ENCODE data around the gene ZBP1.

The ZBP1 gene

DNA sequence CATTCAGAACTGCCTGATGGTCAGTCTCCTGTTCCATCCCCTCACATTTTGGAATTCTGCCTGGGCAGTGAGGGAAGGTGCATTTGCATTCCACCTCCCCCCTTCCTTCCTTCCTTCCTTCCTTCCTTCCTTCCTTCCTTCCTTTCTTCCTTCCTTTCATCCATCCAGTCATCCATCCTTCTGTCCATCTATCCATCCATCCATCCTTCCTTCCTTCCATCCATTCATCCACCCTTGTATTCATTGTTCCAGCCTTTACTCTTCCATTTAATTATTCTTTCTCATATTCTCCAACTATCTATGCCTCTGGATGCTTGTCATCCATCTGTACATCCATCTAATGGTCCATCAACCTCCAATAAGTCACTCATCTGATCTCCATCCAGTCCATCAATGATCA is 45.3 kb downstream of the ZBP1 start:
- DNase-seq (ENCODE audit: low read depth, low spot score): no peak

DNA sequence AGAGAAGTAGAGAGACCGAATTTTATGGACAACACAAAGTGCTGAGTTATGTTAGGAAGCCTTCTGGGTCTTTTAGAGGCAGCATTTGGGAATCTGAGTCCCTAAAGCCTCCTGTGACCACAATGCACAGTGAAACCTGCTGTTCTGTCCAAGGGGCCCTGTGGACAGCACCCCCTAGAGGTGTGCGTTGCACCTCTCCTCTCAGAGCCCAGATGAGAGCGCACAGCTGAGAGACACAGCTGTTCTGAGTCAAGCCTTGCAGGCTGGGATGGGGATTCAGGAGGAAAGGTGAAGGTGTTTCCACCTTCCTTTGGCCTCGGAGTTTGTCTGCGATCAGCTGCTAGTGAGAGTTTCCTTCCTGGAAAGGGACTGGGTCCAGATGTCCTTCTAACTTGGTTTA is 46.3 kb downstream of the ZBP1 start:
- no peak for DNase-seq (ENCODE audit: low read depth, low spot score)

DNA sequence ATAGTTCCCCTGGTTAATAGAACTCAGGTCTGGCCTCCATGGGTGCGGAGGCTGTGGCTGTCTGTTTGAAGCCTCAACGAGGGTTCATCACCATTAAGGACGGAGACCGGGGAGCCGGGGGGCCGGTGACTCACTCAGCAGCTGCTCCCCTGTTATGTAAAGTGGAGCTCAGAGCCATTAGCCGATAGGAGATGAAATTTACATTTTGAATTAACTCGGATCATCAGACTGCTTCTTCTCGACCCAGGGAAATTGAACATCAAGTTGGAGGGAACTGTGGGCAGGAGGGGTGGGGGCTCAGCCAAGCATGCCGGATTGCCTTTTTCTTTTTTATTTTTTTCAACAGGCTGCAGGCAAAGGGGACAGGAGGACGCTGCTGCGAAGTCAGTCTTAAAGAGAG is 47.0 kb downstream of the ZBP1 start:
- DNase-seq (ENCODE audit: low read depth, low spot score): no peak

DNA sequence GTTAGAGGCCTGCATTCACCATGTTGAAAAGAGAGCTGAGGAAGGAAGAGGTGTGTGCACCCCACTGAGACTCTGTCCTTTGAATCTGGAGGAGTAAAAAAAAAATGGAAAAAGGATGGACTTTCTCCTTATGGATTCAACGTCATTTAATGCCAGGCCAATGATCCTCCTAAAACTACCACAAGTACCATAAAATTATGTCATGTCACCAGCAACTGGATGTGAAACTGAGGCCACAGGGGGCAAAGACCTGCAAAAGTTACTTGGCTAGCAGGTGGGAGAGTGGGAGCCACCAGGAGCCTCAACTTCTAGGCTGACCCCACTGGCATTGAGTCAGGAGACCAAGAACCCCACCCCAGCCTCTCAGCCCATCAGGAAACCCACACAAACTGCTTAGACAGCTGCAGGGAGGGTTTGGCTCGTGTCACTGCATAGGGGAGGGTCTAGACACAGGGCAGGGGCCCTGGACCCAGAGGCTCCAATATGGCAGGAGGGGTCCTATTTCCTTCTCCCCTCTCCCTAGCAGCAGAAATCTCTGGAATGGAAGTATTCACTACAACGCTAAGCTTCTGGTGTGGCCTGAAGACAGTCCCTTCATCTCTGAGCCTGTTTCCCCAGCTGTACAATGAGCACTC is 48.3 kb downstream of the ZBP1 start:
- DNase-seq (ENCODE audit: low read depth, low spot score): no peak

DNA sequence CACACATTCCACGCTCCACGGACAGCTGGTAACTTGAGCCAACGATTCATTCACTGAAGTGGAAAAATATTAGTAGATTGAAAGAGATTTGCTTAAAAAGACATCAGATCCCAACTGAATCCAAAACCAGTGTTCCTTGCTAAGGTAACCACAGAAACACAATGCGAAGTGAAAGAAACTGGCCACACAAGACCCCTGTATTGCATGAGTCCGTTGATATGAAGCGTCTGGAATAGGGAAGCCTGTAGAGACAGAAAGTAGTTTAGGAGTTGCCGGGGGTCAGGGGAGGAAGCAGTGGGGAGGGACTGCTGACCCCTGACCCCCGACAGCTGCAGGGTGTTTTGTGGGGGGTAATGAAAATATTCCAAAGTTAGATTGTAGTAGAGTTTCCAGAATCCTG is 49.3 kb downstream of the ZBP1 start:
- DNase-seq (ENCODE audit: low read depth, low spot score): no peak

DNA sequence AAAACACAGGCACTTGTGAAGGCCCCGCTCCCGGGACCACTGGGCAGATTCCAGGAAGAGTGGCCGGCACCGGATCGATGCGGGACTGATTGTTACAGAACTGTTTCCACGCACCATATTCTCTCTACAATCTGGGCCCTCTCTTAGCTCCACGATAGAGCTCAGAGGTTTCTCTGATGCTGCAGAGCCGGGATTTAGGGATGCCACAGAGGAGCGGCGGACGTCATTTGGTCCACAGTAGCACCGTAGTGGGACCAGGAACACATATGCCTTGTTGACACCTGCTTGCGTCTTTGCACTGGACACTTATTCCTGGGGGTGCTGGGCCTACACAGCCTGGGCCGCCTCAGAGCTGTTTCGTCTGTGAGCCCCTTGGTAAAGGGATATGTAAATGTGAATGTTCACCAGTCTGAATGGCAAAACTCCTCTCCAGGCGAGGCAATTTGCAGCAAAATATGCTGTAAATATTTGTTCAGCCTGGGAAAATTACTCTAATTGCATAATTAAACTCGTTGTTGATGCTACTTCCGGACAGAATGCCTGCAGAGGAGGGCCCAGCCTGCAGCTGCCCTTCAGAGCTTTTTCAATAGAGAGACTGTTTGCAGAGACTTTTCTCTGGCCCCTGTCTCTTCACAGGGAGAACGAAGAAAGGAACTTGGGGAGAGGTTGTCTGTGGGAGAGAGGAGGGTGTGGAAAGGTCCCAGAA is 49.9 kb downstream of the ZBP1 start:
- no peak for DNase-seq (ENCODE audit: low read depth, low spot score)

DNA sequence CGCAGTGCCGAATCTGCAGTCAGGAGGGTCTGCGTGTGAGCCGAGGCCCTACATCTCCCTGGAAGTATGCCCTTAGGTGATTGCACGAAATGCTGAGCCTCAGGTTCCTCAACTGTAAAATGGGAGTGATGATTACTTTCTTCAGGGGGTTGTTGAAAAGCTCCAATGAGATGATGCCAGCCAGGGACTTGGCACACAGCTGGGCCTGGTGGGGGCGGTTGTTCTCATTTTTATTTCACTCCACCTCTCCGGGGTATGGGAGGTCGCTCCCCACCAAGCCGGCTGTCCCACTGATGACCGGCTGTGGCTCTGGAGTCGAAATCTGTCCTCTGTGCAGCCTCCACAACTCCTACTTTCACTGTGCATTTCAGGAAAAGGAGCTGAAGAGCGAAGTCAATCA is 51.3 kb downstream of the ZBP1 start:
- no peak for DNase-seq (ENCODE audit: low read depth, low spot score)

DNA sequence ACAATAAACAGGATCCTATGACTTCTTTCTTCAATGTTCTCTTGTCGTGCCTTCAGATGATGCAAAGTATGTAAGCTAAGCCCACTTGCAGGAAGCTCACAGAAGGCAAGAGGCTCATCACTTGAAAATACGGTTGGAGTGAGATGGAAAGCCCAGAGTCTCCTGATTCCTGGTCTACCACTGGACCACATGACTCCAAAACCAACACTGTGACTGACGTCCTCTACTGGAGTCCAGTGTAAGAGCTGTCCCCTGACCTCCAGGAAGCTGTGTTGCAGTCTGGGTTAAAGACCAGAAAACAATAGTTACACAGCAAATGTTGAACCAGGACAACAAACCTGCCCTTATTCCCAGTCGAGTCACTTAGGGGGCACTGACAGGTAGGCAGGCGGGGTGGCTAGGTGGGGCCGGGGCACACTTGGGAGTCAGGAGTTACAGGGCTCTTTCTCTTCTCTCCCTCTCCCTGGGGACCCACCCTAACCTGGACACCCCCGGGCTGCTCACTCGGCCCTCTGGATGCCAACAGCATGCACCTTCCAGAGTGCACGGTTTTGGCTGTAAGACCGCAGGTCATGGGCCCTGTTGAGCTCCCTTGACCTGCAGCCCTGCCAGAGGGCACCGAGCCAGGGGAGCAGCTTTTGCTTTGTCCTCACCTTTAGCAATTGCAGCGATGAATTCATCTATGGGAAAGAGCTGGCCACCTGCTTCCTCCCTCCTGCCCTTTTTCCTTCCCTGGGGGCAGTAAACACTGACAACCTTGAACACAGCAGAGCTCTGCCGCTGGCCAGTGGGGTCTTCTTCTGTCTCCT is 51.9 kb downstream of the ZBP1 start:
- DNase-seq (ENCODE audit: low read depth, low spot score): no peak

DNA sequence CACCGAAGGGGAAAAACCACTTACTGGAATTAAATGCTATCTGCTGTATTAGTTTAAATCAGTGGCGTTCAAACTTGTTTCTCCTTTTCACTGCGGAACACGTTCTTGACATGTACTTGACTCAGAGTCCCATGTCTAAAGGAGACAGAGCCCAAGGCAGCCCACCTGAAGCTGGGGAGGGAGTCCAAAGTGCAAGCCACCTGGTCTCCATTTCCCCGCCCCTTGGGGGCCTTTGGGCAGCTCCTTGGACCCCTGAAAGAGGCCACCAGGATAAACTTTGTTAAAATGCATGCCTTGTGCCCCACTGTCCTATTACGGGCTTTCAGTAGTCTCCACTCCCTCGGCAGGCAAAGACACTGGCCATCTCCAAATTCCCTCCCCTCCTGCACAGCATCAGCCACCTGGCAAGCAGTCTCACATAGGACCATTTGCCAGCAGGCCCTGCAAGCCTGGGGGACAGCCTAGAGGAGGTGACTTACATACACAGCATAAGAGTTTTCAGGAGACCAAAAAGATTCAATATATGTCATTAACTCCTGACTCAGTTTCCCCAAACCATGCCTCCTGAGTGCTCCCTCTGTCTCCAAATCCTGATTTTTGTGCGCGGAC is 52.7 kb downstream of the ZBP1 start:
- no peak for DNase-seq (ENCODE audit: low read depth, low spot score)

DNA sequence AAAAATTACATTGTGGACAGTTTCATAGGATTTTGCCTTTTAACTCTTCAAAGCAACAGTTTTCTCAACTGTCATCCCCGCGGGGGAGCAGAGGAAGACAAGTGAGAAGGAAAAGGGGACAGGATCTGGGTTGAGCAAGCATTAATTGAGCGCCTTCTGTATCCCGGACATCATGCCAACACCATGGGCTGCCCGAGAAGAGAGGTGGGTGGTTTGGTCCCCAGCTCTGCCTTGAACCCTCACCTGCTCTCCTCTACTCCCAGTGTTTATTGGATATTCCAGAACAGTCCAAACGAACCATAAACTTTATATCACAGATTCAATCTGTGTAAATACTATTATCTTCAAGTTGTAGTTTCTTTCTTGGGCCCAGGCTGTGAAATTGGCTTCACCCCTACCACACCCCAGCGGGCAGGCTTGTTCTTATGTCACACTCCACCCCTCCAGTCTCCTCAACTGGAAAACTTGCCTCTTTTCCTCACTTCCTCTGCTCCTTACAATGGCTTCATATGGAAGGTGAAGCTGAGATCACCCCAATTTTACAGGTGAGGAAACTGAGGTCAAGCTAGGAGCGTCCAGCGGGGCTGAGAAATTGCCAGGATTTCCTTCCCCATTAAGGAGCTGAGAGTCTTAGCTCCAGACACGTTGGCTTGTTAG is 53.3 kb downstream of the ZBP1 start:
- no peak for DNase-seq (ENCODE audit: low read depth, low spot score)

DNA sequence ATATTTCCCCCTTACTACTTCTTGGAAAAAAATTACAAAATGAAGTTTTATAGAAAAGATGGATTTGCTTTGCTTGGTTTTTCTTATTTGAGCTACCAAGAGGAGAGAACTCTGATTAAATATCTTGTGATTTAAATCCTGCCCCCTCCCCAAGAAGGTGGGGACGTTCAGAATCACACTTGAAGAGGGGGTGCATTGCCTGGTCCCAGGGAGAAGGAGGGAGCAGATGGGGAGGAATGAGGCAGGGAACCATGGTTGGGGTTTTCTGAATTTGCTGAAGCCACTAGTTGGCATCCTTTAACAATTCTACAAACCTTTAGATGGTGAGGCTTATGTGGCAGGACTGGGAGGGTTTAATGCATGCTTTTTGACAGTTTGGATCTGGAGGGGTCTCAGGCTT is 53.8 kb downstream of the ZBP1 start:
- DNase-seq (ENCODE audit: low read depth, low spot score): no peak

DNA sequence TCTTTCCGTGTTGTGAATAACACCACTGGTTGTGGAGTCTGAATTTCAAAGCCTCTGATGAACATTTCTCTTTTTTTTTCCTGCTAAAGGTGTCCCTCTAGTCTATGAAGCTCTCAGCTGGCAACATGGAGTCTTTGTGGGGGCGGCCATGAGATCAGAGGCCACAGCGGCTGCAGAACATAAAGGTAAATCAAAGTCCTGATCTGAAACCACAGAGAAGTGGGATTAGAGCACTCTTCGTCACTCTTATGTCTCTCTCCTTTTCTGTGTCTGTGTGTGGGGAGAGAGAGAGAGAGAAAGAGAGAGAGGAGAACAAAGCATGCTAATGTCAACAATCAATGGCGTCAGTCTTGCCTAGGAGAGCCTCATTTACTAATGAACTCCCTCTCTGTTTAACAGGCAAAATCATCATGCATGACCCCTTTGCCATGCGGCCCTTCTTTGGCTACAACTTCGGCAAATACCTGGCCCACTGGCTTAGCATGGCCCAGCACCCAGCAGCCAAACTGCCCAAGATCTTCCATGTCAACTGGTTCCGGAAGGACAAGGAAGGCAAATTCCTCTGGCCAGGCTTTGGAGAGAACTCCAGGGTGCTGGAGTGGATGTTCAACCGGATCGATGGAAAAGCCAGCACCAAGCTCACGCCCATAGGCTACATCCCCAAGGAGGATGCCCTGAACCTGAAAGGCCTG is 55.1 kb downstream of the ZBP1 start:
- DNase-seq (ENCODE audit: low read depth, low spot score): no peak

DNA sequence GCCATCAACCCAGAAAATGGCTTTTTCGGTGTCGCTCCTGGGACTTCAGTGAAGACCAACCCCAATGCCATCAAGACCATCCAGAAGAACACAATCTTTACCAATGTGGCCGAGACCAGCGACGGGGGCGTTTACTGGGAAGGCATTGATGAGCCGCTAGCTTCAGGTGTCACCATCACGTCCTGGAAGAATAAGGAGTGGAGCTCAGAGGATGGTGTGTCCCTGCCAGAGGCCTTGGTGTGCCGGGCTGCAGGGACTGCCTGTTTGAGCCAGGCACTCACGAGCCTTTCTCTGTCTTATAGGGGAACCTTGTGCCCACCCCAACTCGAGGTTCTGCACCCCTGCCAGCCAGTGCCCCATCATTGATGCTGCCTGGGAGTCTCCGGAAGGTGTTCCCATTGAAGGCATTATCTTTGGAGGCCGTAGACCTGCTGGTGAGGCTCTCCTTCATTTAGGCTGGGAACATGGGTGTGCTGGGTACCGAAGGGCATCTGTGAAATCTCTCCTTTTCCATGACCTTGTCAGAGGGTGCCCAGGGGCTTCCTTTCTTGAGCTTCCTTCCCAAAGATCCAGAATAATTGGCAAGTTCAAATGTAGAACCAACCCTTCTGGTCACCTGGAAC is 55.9 kb downstream of the ZBP1 start:
- DNase-seq (ENCODE audit: low read depth, low spot score): no peak

DNA sequence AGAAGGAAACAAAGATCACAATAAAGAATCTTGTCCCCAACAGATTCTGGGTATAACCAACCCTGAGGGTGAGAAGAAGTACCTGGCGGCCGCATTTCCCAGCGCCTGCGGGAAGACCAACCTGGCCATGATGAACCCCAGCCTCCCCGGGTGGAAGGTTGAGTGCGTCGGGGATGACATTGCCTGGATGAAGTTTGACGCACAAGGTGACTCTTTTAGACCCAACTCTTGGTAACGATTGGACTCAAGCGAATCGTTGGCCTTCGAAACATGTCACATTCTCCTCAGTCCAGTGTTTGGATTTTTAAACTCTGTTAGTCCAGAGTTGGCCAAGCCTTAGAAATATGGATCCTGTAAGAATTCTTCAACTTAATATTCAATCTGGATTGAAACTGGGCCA is 56.7 kb downstream of the ZBP1 start:
- DNase-seq (ENCODE audit: low read depth, low spot score): no peak

DNA sequence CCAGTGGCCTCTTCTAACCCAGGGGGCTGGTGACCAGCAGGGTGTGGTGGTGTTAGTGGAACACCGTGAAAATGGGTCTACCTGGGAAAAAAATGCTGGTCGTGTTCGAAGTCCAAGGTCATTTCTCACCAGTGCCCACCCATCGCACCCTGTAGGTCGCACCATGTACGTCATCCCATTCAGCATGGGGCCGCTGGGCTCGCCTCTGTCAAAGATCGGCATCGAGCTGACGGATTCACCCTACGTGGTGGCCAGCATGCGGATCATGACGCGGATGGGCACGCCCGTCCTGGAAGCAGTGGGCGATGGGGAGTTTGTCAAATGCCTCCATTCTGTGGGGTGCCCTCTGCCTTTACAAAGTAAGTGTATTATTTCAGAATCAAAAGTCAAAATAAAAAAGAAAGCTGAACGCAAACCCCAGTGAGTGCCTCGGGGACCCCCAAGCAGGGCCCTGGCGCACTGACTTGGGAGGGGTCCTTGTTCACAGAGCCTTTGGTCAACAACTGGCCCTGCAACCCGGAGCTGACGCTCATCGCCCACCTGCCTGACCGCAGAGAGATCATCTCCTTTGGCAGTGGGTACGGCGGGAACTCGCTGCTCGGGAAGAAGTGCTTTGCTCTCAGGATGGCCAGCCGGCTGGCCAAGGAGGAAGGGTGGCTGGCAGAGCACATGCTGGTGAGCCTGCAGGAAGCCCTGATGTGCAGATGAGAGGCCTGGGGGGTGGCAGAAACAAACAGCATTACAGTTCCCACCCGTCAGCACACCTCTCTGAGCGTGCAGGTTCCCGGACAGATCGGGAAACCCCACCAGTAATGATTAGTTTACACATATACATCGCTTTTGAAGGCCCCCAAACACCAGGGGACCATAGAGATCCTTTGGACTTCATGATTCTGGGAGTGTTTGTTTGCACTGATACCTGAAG is 57.4 kb downstream of the ZBP1 start:
- DNase-seq (ENCODE audit: low read depth, low spot score): no peak

DNA sequence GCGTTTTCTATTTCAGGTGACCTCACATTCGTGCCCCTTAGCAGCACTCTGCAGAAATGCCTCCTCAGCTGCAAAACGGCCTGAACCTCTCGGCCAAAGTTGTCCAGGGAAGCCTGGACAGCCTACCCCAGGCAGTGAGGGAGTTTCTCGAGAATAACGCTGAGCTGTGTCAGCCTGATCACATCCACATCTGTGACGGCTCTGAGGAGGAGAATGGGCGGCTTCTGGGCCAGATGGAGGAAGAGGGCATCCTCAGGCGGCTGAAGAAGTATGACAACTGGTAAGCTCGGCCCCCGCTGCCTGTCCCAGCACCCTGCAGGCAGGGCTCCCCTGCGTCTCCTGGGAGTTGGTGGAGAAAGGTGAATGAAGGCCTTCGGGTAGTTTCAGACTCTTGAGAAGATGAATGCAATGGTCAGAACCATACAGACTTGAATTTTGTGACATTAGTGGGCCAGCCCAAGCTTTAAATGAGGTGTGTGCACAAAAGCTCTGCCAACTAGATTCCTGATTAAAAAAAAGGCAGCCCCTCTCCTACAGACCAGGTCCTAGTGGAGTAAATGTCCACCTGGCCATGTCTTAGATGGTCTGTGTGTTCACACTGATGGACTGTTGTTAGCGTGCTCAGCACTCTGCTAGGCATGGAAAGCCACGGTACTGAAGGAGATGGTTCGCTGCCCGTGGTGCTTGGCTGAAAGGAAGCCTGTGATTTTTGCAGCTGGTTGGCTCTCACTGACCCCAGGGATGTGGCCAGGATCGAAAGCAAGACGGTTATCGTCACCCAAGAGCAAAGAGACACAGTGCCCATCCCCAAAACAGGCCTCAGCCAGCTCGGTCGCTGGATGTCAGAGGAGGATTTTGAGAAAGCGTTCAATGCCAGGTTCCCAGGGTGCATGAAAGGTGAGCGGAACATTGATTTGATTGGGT is 58.6 kb downstream of the ZBP1 start:
- DNase-seq (ENCODE audit: low read depth, low spot score): no peak

DNA sequence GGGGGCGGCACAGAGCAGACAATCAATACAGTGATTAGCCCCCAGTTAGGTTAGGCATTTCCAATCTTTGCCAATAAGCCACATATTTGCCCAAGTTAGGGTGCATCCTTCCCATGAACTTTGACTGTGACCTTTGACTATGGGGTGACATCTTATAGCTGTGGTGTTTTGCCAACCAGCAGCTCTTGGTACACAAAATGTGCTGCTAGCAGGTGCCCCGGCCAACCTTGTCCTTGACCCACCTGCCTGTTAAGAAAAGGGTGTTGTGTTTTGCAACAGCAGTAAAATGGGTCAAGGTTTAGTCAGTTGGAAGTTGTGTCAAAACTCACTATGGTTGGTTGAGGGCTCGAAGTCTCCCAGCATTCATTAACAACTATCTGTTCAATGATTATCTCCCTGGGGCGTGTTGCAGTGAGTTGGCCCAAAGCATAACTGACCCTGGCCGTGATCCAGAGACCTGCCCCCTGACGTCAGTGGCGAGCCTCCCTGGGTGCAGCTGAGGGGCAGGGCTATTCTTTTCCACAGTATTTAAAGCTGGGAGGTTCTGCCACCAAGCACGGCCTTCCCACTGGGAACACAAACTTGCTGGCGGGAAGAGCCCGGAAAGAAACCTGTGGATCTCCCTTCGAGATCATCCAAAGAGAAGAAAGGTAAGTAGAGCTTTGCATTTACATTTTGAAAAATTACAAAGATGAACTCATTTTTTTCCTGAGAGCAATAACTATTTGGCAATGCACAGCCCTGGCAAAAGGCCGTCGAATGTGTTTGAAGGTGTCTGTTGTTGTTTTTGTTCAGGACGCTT is 59.5 kb downstream of the ZBP1 start, which contains the start of gene PCK1:
Gene PCK1 (plus strand): TSS at position 557 of the 802 bp plus-strand sequence. CDS start 302 bp downstream, outside the sequence.
- no peak for DNase-seq (ENCODE audit: low read depth, low spot score)
